Measurements from ENCODE around the gene PRPH.
"Not testable (repeated sequence)": the region's sequence is repeated elsewhere in the genome, so short reads cannot be mapped to it uniquely, and the experiment has no call there.

Gene PRPH

GRCh38 chr12:49301760-49302159, 6.8 kb downstream of the PRPH start:
- DNase-seq (ENCODE audit: low spot score) = no peak

- DNase-seq (ENCODE audit: low spot score) = peak; percentile 36
Measured at GRCh38 chr12:49304161-49304560, 9.2 kb downstream of the PRPH start.

- no peak for DNase-seq (ENCODE audit: low spot score)
Measured at GRCh38 chr12:49305762-49306510, 11.0 kb downstream of the PRPH start.

- DNase-seq (ENCODE audit: low spot score) = no peak
Measured at GRCh38 chr12:49309386-49309785, 14.4 kb downstream of the PRPH start.

GRCh38 chr12:49310451-49311000, 15.6 kb downstream of the PRPH start:
- not testable (repeated sequence) for DNase-seq (ENCODE audit: low spot score)

GRCh38 chr12:49314811-49315210, 19.9 kb downstream of the PRPH start:
- no peak for DNase-seq (ENCODE audit: low spot score)

GRCh38 chr12:49317118-49317517, 22.2 kb downstream of the PRPH start:
- not testable (repeated sequence) for DNase-seq (ENCODE audit: low spot score)

GRCh38 chr12:49320411-49321103, 25.6 kb downstream of the PRPH start:
- not testable (repeated sequence) for DNase-seq (ENCODE audit: low spot score)

GRCh38 chr12:49322367-49322707, 27.4 kb downstream of the PRPH start:
- no peak for DNase-seq (ENCODE audit: low spot score)

GRCh38 chr12:49322708-49323523, 28.0 kb downstream of the PRPH start, which contains the start of gene TROAP:
TROAP (plus strand) TSS chr12:49323255; CDS start chr12:49323609, 354 bp downstream.
- peak; percentile 97 for DNase-seq (ENCODE audit: low spot score)

- no peak for DNase-seq (ENCODE audit: low spot score)
Measured at GRCh38 chr12:49323524-49324097, 28.7 kb downstream of the PRPH start.

- no peak for DNase-seq (ENCODE audit: low spot score)
Measured at GRCh38 chr12:49325606-49326005, 30.7 kb downstream of the PRPH start.

GRCh38 chr12:49327368-49327767, 32.4 kb downstream of the PRPH start:
- no peak for DNase-seq (ENCODE audit: low spot score)

- no peak for DNase-seq (ENCODE audit: low spot score)
Measured at GRCh38 chr12:49327887-49328286, 32.9 kb downstream of the PRPH start.

GRCh38 chr12:49328816-49329215, 33.9 kb downstream of the PRPH start:
- no peak for DNase-seq (ENCODE audit: low spot score)

- no peak for DNase-seq (ENCODE audit: low spot score)
Measured at GRCh38 chr12:49330032-49330619, 35.2 kb downstream of the PRPH start.

GRCh38 chr12:49330631-49331379, 35.9 kb downstream of the PRPH start:
- DNase-seq (ENCODE audit: low spot score) = no peak

- peak; percentile 77 for DNase-seq (ENCODE audit: low spot score)
Measured at GRCh38 chr12:49331380-49332222, 36.7 kb downstream of the PRPH start.

GRCh38 chr12:49332441-49332861, 37.5 kb downstream of the PRPH start:
- no peak for DNase-seq (ENCODE audit: low spot score)

GRCh38 chr12:49332891-49333371, 38.0 kb downstream of the PRPH start:
- DNase-seq (ENCODE audit: low spot score) = no peak
